IPS DF 6.9 (cell line): ENCODE results near the gene ZNF654.
"Not testable (repeated sequence)": the region's sequence is repeated elsewhere in the genome, so short reads cannot be mapped to it uniquely, and the experiment has no call there.

ENCODE experiments used
- DNase-seq: peaks from one replicate; pipeline ENCODE4 v3.0.0-alpha.2; 2013; ENCODE audit warnings: low read depth, low spot score
- H3K27ac ChIP-seq: one replicate; pipeline ENCODE4 v1.5.1; 2013; ENCODE audit warnings: low read length, control low read depth
- H3K27me3 ChIP-seq: 2 replicates; pipeline ENCODE4 v1.6.1; 2013; ENCODE audit warnings: mild to moderate bottlenecking, low read length; ENCODE audit not compliant: control insufficient read depth, insufficient read depth
- H3K36me3 ChIP-seq: 2 replicates; pipeline ENCODE4 v1.6.1; 2013; ENCODE audit warnings: low read length; ENCODE audit not compliant: control insufficient read depth, insufficient read depth
- H3K4me1 ChIP-seq: 2 replicates; pipeline ENCODE4 v1.6.1; 2013; ENCODE audit warnings: low read length; ENCODE audit not compliant: control insufficient read depth, insufficient read depth
- H3K4me3 ChIP-seq: 2 replicates; pipeline ENCODE4 v1.5.1; 2013; ENCODE audit warnings: mild to moderate bottlenecking, low read length
- H3K9me3 ChIP-seq: 2 replicates; pipeline ENCODE4 v1.6.1; 2013; ENCODE audit warnings: low read length, inconsistent platforms; ENCODE audit not compliant: control insufficient read depth, insufficient read depth
- WGBS: extraction: QIAGEN DNeasy Blood & Tissue Kit; methylation state at CpG from one replicate; pipeline ENCODE4 v1.1.7; 2013; ENCODE audit warnings: mixed read lengths, missing lambda C conversion rate; ENCODE audit not compliant: insufficient read length, insufficient coverage; 5-methylcytosine and 5-hydroxymethylcytosine counted together

The ZNF654 gene

DNA sequence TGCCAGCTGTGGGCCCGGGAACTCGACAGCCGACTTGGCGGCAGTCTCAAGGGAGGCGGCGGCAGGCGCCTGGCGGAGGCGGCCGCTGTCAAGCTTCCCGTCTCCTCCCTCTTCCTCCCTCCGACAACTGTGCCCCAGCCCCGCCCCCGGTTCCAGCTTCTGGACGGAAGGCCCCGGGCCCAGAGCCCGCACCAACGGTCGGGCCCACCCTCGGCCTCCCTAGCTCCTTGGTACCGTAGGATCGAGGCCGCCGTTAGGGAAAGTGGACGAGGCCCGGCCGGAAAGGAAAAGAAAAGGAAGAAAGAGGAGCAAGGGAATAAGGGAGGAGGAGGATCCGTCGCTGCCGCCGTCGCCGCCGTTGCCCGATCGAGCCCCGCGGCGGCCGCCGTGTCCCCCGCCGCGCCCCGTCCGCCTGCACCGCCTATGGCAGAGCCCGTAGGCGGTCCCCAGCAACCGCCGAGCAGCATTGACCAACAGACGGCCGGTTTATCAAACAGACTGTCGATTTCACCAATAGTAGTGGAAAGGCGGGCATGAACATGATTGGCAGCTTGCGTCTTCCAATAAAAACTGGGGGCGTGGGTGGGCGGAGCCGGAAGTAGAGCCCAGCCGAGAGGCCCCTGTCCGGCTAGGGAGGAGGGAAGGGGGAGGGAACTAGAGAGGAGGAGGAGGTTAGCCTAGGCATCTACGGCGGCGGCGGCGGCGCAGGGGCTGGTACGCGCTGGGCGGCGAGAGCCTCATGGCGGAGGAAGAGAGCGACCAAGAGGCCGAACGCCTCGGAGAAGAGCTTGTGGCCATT, at the start of gene ZNF654, which contains the start of gene CGGBP1:
TSS of gene ZNF654 (plus strand) at position 675 of the 799 bp plus-strand sequence. CDS start at position 740, 65 bp downstream.
TSS of gene CGGBP1 (minus strand) at position 425 of the 799 bp plus-strand sequence. CDS start 3,029 bp downstream, outside the sequence.
- Histone ChIP-seq H3K4me3 (peak within 1 kb of the TSS; percentile 99), H3K36me3 (peaks cover 5% of the 10 kb centered on the region; the same call in 1 of the 2 replicates), H3K4me1 (no peaks in the 10 kb centered on the region), H3K9me3 (no peaks in the 10 kb centered on the region), H3K27ac (no peak within 1 kb of the TSS), H3K27me3 (no peaks in the 10 kb centered on the region)
- WGBS, result no CpG with 5 or more reads among the region's 76 CpGs
- peak; percentile 90 for DNase-seq

DNA sequence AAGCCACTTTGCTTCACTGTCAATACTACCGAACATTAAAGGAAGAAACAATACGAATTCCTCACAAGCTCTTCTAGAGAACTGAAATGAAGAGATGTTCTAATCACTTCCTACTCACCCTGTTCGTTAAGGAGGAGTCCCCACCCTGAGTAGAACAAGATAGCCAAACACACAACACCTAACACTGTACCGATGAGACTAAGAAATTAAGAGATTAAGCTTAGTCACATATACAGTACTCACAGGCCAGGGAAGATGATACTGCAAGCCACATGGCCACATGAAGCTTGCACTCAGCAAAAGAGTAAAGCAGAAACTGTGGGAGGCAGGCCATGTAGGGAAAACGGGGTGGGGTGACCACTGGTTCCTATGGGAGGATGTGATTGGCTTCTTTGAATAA, 48.2 kb upstream of the ZNF654 start:
- WGBS, result no CpG with 5 or more reads among the region's 5 CpGs
- no peaks in the 10 kb centered on the region for H3K36me3 ChIP-seq

DNA sequence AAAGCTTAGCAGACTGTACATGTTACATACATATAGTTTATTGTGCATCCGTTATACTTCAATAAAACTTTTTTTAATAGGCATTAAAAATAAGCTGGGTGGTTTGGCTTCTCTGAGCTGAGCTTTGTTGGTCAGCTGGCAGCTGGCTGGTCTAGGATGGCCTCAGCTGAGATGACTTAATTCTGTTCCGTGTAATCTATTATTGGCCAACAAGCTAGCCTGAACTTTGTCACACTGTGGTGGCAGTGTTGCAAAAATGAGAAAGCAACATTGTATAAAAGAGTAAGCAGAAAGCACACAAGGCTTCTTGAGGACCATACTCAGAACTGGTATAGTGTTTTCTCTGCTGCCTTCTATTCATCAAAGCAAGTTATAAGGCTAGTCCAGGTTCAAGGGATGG, 45.5 kb upstream of the ZNF654 start:
- no peaks in the 10 kb centered on the region for H3K9me3 ChIP-seq
- H3K4me3 ChIP-seq, result no peak overlapping the region
- no peaks in the 10 kb centered on the region for H3K27me3 ChIP-seq
- H3K27ac ChIP-seq, result no peak overlapping the region
- no CpG with 5 or more reads among the region's 2 CpGs for WGBS
- no peaks in the 10 kb centered on the region for H3K36me3 ChIP-seq
- DNase-seq, result no peak
- H3K4me1 ChIP-seq, result no peaks in the 10 kb centered on the region

More for the DNA sequence above, 48.2 kb upstream of the ZNF654 start:
- Histone ChIP-seq H3K27me3 (no peaks in the 10 kb centered on the region), H3K4me1 (no peaks in the 10 kb centered on the region), H3K4me3 (no peak overlapping the region), H3K27ac (no peak overlapping the region), H3K9me3 (no peaks in the 10 kb centered on the region)
- DNase-seq, result no peak

DNA sequence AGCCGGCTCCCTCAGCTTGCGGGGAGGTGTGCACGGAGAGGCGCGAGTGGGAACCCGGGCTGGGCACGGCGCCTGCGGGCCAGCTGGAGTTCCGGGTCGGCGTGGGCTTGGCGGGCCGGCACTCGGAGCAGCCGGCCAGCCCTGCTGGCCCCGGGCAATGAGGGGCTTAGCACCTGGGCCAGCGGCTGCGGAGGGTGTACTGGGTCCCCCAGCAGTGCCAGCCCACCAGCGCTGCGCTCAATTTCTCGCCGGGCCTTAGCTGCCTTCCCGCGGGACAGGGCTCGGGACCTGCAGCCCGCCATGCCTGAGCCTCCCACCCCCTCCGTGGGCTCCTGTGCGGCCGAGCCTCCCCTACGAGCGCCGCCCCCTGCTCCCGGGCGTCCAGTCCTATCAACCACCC, 43.4 kb upstream of the ZNF654 start:
- H3K4me1 ChIP-seq, H3K36me3 ChIP-seq, H3K9me3 ChIP-seq, H3K27ac ChIP-seq, H3K27me3 ChIP-seq, DNase-seq, H3K4me3 ChIP-seq: not testable (repeated sequence)
- WGBS, result no CpG with 5 or more reads among the region's 35 CpGs

DNA sequence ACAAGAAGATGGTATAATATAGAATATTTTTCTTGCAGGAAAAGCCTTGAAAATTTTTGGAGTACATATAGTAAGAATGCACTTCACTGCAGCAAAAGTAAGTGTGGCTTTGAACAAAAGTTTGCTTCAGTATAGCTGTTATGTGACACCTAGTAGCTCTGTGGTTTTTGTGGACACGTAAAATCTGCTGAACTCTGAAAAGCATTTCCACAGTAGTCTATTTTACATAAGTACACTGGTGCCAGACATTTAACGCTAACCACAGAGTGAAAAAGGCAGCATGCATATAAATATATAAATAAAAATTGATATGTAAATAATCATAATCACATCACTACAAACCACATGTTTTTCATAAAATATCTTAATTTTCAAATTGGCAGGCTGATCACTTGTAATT, 40.0 kb upstream of the ZNF654 start:
- no peaks in the 10 kb centered on the region for H3K4me1 ChIP-seq
- H3K9me3 ChIP-seq, result no peaks in the 10 kb centered on the region
- H3K4me3 ChIP-seq, result no peak overlapping the region
- no peak overlapping the region for H3K27ac ChIP-seq
- no peaks in the 10 kb centered on the region for H3K36me3 ChIP-seq
- no CpG with 5 or more reads among the region's 2 CpGs for WGBS
- no peaks in the 10 kb centered on the region for H3K27me3 ChIP-seq
- DNase-seq, result no peak

DNA sequence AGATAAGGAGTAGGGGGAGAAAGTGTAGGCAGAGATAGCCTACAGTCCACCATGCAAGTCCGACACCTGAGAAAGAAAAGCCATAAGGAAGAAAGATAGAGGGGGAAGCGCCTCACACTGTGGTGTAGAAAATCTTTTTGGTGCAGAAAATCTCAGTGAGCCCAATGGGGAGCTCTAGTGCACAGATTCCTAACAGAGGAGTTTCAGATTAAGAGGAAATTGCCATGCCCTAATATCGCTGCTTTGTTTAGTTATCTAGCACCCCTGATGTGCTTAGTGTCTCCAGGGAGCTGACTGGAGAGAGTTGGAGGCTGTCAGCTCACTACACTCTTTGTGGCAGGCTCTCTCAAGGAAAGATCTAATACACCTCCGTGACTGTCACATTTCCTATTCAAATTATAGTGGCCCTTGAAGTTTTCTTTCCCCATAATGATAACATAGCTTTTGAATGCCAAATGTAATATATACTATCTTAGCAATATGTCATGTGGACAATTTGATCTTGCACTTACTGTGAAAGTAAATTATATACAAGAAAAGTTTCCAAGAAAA, 34.0 kb upstream of the ZNF654 start:
- Histone ChIP-seq H3K27ac (no peak overlapping the region), H3K36me3 (no peaks in the 10 kb centered on the region), H3K27me3 (no peaks in the 10 kb centered on the region), H3K4me3 (no peak overlapping the region), H3K4me1 (no peaks in the 10 kb centered on the region), H3K9me3 (no peaks in the 10 kb centered on the region)
- WGBS, result no CpG with 5 or more reads among the region's 4 CpGs
- DNase-seq, result no peak

DNA sequence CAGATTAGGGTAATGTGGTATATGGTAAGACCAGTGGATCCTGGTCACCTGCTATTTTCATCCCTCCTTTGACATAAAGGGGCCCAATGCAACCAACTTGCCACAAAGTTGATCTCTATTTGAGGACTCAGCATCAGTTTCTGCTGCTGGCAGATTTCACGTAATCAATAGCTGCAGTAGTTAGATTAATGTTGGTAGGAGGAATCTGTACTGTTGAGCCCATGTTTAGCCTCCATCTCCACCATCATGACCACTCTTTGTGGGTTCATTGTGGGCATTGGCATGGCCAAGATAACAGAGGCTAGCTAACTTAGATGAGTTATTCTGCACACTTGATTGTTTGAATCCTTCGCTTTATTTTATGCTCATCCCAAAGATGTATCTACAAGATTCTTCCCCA, 30.2 kb upstream of the ZNF654 start:
- Histone ChIP-seq H3K36me3 (no peaks in the 10 kb centered on the region), H3K27ac (no peak overlapping the region), H3K4me1 (no peaks in the 10 kb centered on the region), H3K4me3 (no peak overlapping the region), H3K9me3 (no peaks in the 10 kb centered on the region), H3K27me3 (no peaks in the 10 kb centered on the region)
- WGBS, result no CpG with 5 or more reads among the region's 2 CpGs
- DNase-seq, result no peak

DNA sequence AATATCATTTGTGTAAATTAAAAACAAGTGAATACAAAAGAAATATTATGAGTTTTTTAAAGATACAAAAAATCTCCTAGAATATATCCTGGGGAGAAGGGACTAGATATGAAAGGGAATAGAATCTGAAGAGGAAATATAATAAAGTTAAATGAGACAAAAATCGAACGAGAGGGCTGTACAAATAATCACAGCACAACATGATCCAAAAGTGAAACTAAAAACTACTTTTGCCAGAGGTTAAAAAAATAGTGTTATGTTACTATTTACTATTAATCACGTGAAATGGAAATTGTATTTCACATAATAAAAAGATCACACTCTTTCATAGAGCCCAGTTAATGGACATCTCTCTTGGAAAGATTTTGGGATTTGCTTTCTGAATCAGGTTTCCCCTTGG, 28.8 kb upstream of the ZNF654 start:
- Histone ChIP-seq H3K9me3 (no peaks in the 10 kb centered on the region), H3K4me1 (no peaks in the 10 kb centered on the region), H3K4me3 (no peak overlapping the region), H3K36me3 (no peaks in the 10 kb centered on the region), H3K27me3 (no peaks in the 10 kb centered on the region), H3K27ac (no peak overlapping the region)
- no CpG with 5 or more reads among the region's 3 CpGs for WGBS
- no peak for DNase-seq

DNA sequence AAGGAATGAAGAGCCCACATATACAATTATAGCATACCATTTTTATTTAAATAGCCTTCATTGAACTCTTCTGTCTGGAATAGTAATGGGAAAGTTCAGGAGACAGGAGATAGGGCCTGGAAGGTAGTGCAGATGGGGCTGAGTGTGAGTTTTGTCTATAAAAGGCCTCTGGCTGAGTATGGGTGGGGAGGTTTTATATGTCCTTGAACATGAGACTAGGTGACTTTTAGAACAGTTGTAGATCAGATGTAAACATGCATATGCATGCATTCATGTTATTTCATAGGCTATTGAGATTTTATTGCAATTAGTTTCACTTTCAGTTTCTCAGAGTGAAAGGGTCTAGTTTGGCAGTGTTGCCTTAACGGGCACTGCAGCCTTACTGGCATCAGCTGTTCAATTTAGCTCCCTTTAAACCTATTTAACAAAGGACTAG, 27.4 kb upstream of the ZNF654 start:
- Histone ChIP-seq H3K4me1 (no peaks in the 10 kb centered on the region), H3K36me3 (no peaks in the 10 kb centered on the region), H3K4me3 (no peak overlapping the region), H3K27me3 (no peaks in the 10 kb centered on the region), H3K9me3 (no peaks in the 10 kb centered on the region), H3K27ac (no peak overlapping the region)
- DNase-seq, result no peak
- no CpG with 5 or more reads among the region's 1 CpG for WGBS

DNA sequence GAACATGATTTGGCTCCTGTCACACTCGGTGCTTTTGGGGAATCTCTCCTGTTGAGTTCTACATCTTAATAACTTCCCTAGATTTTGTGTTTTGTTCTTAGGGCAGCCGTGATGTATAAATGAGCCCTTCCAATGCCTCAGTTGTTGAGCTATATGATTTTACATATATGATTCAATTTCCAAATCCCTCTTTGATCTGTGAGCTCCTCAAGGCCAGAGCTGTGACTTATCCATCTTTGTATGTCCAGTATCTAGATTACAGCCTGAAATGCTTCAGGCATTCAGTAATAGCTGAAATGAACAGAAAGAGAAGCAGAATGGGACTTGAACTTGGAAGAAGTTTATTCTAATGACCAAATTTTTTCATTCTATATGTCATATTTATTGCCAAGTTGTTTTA, 26.8 kb upstream of the ZNF654 start:
- no peaks in the 10 kb centered on the region for H3K36me3 ChIP-seq
- no peaks in the 10 kb centered on the region for H3K4me1 ChIP-seq
- no peaks in the 10 kb centered on the region for H3K9me3 ChIP-seq
- no peak overlapping the region for H3K27ac ChIP-seq
- WGBS, result no CpG with 5 or more reads among the region's 2 CpGs
- H3K4me3 ChIP-seq, result no peak overlapping the region
- DNase-seq, result no peak
- H3K27me3 ChIP-seq, result no peaks in the 10 kb centered on the region
